Measurements from ENCODE around the gene TMEM181.

Gene TMEM181

DNA sequence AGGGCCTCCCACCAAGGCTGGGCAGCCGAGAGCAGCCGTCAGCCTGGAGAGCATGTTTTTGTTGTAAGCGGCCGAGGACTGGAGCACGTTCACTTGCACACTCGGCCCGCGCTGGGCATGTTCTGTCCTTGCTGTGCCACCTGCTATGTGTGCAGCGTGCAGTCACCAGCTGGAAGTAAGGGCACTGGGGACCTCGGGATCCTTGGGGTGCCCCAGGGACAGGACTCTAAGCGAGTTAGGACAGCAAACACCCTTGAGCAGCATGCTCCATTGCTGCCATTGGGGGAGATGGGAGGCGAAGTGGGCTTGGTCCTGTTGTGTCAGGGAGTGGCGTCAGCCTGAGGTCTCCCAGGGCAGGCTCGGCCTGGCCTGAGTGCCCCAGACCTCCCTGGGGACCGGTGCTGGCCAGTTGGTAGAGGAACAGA is 66.0 kb downstream of the TMEM181 start:
- no peaks in the 10 kb centered on the region for H3K79me2 ChIP-seq (ENCODE audit: low read length)
- no peak overlapping the region for H2AFZ ChIP-seq (ENCODE audit: low read depth, low read length)
- no peaks in the 10 kb centered on the region for H3K36me3 ChIP-seq (replicated peaks; ENCODE audit: low read depth, low read length)
- no peak overlapping the region for H3K4me3 ChIP-seq (ENCODE audit: low read length)
- H4K20me1 ChIP-seq (ENCODE audit: insufficient read depth, low read length) = no peaks in the 10 kb centered on the region
- H3K27me3 ChIP-seq (ENCODE audit: low read depth, low read length) = no peaks in the 10 kb centered on the region
- no peaks in the 10 kb centered on the region for H3K9me3 ChIP-seq (ENCODE audit: insufficient read depth, low read length)
- H3K27ac ChIP-seq (ENCODE audit: low read length) = no peak overlapping the region
- H3K4me2 ChIP-seq (ENCODE audit: low read length) = no peak overlapping the region
- TF ChIP-seq EZH2phosphoT487 (IDR thresholded peaks at IDR 0.05; ENCODE audit: low read depth) (no peak), CTCF (IDR thresholded peaks at IDR 0.05; ENCODE audit: low read depth, low read length) (no peak)
- H3K9ac ChIP-seq (ENCODE audit: low read length) = no peak overlapping the region
- no peaks in the 10 kb centered on the region for H3K4me1 ChIP-seq (ENCODE audit: low read length)

DNA sequence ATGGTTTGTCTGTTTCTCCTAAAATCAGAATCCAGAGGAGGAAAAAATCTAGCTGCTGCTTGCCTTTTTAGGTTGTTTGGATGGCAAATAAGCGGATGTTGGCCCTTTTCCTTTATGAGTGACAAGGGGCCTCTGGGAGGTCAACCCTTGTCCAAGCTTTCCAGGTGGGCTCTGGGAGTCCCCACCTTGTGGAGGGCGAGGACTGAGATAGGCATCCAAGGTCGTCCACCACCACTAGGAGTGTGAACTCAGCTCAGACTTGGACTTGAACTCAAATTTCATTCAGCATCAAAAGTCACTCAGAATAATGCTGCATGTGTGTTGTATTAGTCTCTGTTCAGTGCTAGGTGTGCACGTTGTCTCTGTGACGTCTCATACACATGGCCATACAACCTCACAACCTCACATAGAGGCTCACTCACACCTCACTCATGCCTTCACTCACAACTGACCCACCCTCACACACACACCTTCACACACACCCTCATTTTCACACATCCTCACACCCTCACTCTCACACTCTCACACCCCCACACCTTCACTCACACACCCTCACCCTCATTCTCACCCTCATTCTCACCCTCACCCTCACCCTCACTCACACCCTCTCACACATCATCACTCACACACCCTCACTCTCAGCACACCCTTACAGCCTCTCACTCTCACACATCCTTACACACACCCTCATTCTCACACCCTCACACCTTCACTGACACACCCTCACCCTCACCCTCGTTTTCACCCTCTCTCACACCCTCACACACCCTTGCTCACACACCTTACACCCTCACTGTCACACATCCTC is 66.7 kb downstream of the TMEM181 start:
- Histone ChIP-seq H3K4me2 (ENCODE audit: low read length) (no peak overlapping the region), H3K79me2 (ENCODE audit: low read length) (no peaks in the 10 kb centered on the region), H3K27me3 (ENCODE audit: low read depth, low read length) (no peaks in the 10 kb centered on the region), H3K4me3 (ENCODE audit: low read length) (no peak overlapping the region), H3K36me3 (replicated peaks; ENCODE audit: low read depth, low read length) (no peaks in the 10 kb centered on the region), H3K9ac (ENCODE audit: low read length) (no peak overlapping the region), H3K4me1 (ENCODE audit: low read length) (no peaks in the 10 kb centered on the region), H3K27ac (ENCODE audit: low read length) (no peak overlapping the region), H3K9me3 (ENCODE audit: insufficient read depth, low read length) (no peaks in the 10 kb centered on the region), H2AFZ (ENCODE audit: low read depth, low read length) (no peak overlapping the region), H4K20me1 (ENCODE audit: insufficient read depth, low read length) (no peaks in the 10 kb centered on the region)
- TF ChIP-seq CTCF (IDR thresholded peaks at IDR 0.05; ENCODE audit: low read depth, low read length) (no peak), EZH2phosphoT487 (IDR thresholded peaks at IDR 0.05; ENCODE audit: low read depth) (no peak)

- Histone ChIP-seq H3K27ac (ENCODE audit: low read length) (no peak overlapping the region), H3K4me3 (ENCODE audit: low read length) (no peak overlapping the region), H2AFZ (ENCODE audit: low read depth, low read length) (no peak overlapping the region), H3K4me1 (ENCODE audit: low read length) (no peaks in the 10 kb centered on the region), H3K27me3 (ENCODE audit: low read depth, low read length) (no peaks in the 10 kb centered on the region), H3K9me3 (ENCODE audit: insufficient read depth, low read length) (no peaks in the 10 kb centered on the region), H3K79me2 (ENCODE audit: low read length) (no peaks in the 10 kb centered on the region), H4K20me1 (ENCODE audit: insufficient read depth, low read length) (no peaks in the 10 kb centered on the region), H3K4me2 (ENCODE audit: low read length) (no peak overlapping the region), H3K9ac (ENCODE audit: low read length) (no peak overlapping the region), H3K36me3 (replicated peaks; ENCODE audit: low read depth, low read length) (peaks cover 5% of the 10 kb centered on the region)
- TF ChIP-seq CTCF (IDR thresholded peaks at IDR 0.05; ENCODE audit: low read depth, low read length) (no peak), EZH2phosphoT487 (IDR thresholded peaks at IDR 0.05; ENCODE audit: low read depth) (no peak)
Measured at GRCh38 chr6:158627168-158627939, 67.5 kb downstream of the TMEM181 start.

GRCh38 chr6:158627940-158628211 is 68.0 kb downstream of the TMEM181 start:
- peaks cover 6% of the 10 kb centered on the region for H3K36me3 ChIP-seq (replicated peaks; ENCODE audit: low read depth, low read length)
- no peaks in the 10 kb centered on the region for H3K27me3 ChIP-seq (ENCODE audit: low read depth, low read length)
- TF ChIP-seq CTCF (IDR thresholded peaks at IDR 0.05; ENCODE audit: low read depth, low read length) (no peak), EZH2phosphoT487 (IDR thresholded peaks at IDR 0.05; ENCODE audit: low read depth) (no peak)

More at GRCh38 chr6:158627940-158628211, 68.0 kb downstream of the TMEM181 start:
- H2AFZ ChIP-seq (ENCODE audit: low read depth, low read length) = no peak overlapping the region
- H3K4me1 ChIP-seq (ENCODE audit: low read length) = no peaks in the 10 kb centered on the region
- no peaks in the 10 kb centered on the region for H4K20me1 ChIP-seq (ENCODE audit: insufficient read depth, low read length)
- no peak overlapping the region for H3K27ac ChIP-seq (ENCODE audit: low read length)
- no peak overlapping the region for H3K9ac ChIP-seq (ENCODE audit: low read length)
- no peaks in the 10 kb centered on the region for H3K79me2 ChIP-seq (ENCODE audit: low read length)
- no peak overlapping the region for H3K4me3 ChIP-seq (ENCODE audit: low read length)
- H3K4me2 ChIP-seq (ENCODE audit: low read length) = no peak overlapping the region
- H3K9me3 ChIP-seq (ENCODE audit: insufficient read depth, low read length) = no peaks in the 10 kb centered on the region

Data from OCI-LY3 (cell line).